Naive thymus-derived CD4-positive, alpha-beta T cell (primary cell): ENCODE measurements around the gene SNRNP25. TPM values are rescaled to one million over a fixed set of nuclear protein-coding genes. Genes with fewer than 3 reads are reported as not detected.

Source experiments
- ATAC-seq: fragments of 150-1000 bp; cut with Tn5 transposase; 2 replicates; pipeline ENCODE4 v1.10.0; 2021; ENCODE audit warnings: mild to moderate bottlenecking, moderate library complexity
- CTCF ChIA-PET: fragments of 350-600 bp; sonication (Branson Sonifier 250); formaldehyde crosslinking; loops from one replicate; lab custom pipeline; 2021; ENCODE audit warnings: antibody characterized with exemption; lab: Charles Lee
- POLR2A ChIA-PET: fragments of 350-600 bp; sonication (Branson Sonifier 250); formaldehyde crosslinking; loops from one replicate; lab custom pipeline; 2021; ENCODE audit warnings: antibody characterized with exemption, inconsistent platforms; lab: Charles Lee
- DNase-seq, 9 donors: peaks; one replicate each; pipeline versions ENCODE4 v3.0.0 to v3.0.0-alpha.2; 2020 to 2022; ENCODE audit warnings: mixed read lengths in 1 of 9
- H3K27ac ChIP-seq: one replicate; pipeline ENCODE4 v1.7.0; 2013; ENCODE audit warnings: mild to moderate bottlenecking, low read depth, low read length, moderate library complexity
- H3K27me3 ChIP-seq, 2 donors: one replicate each; pipeline ENCODE4 v1.7.0; 2013; ENCODE audit warnings: low read length in 2 of 2, mild to moderate bottlenecking in 2 of 2, moderate library complexity in 2 of 2; ENCODE audit not compliant: control insufficient read depth in 2 of 2, insufficient read depth in 2 of 2
- H3K36me3 ChIP-seq, 3 experiments: 1 replicate in 2 of 3; 2 replicates in 1 of 3; pipeline ENCODE4 v1.7.0; 2013; ENCODE audit warnings: low read length in 3 of 3, mild to moderate bottlenecking in 3 of 3, moderate library complexity in 1 of 3; ENCODE audit not compliant: insufficient read depth in 3 of 3, control insufficient read depth in 2 of 3
- H3K4me1 ChIP-seq, 2 donors: one replicate each; pipeline ENCODE4 v1.7.0; 2013; ENCODE audit warnings: low read length in 2 of 2, mild to moderate bottlenecking in 2 of 2, moderate library complexity in 1 of 2; ENCODE audit not compliant: control insufficient read depth in 2 of 2, insufficient read depth in 2 of 2
- H3K4me3 ChIP-seq: 2 replicates; pipeline ENCODE4 v1.7.0; 2013; ENCODE audit warnings: mild to moderate bottlenecking, low read length
- H3K9me3 ChIP-seq, 3 experiments: 1 replicate in 2 of 3; 2 replicates in 1 of 3; pipeline ENCODE4 v1.7.0; 2013; ENCODE audit warnings: low read length in 3 of 3; ENCODE audit not compliant: control insufficient read depth in 2 of 3
- H3K27ac Mint-ChIP-seq, 9 donors: one replicate each; pipeline ENCODE4 v1.8.0; 2020 to 2022; ENCODE audit warnings: mixed read lengths in 9 of 9, mild to moderate bottlenecking in 8 of 9, moderate library complexity in 5 of 9, inconsistent platforms in 2 of 9
- H3K27me3 Mint-ChIP-seq, 5 donors: one replicate each; pipeline ENCODE4 v1.8.0; 2021 to 2022; ENCODE audit warnings: mixed read lengths in 5 of 5, mild to moderate bottlenecking in 1 of 5
- H3K36me3 Mint-ChIP-seq, 5 donors: one replicate each; pipeline ENCODE4 v1.8.0; 2020 to 2022; ENCODE audit warnings: mixed read lengths in 5 of 5, mild to moderate bottlenecking in 3 of 5, inconsistent platforms in 1 of 5
- H3K4me1 Mint-ChIP-seq, 7 donors: one replicate each; pipeline ENCODE4 v1.8.0; 2020 to 2022; ENCODE audit warnings: mixed read lengths in 7 of 7, mild to moderate bottlenecking in 3 of 7, inconsistent platforms in 1 of 7
- H3K4me3 Mint-ChIP-seq, 10 donors: one replicate each; pipeline ENCODE4 v1.8.0; 2020 to 2022; ENCODE audit warnings: mild to moderate bottlenecking in 10 of 10, mixed read lengths in 10 of 10, moderate library complexity in 6 of 10, inconsistent platforms in 2 of 10
- H3K9me3 Mint-ChIP-seq, 11 donors: one replicate each; pipeline ENCODE4 v1.8.0; 2020 to 2022; ENCODE audit warnings: mixed read lengths in 11 of 11, mild to moderate bottlenecking in 4 of 11, inconsistent platforms in 1 of 11, moderate library complexity in 1 of 11
- intact Hi-C, 2 donors: fragments of 100-400 bp; cut with micrococcal nuclease; formaldehyde crosslinking; loops; one replicate each; pipeline ENCODE4 v1.15.1; 2023
- polyA plus RNA-seq, 2 donors: library from polyadenylated mRNA; unstranded; fragments of 300-500 nt; fragmentation: Illumina TruSeq; gene quantifications; one replicate each; pipeline ENCODE4 v1.2.3, GENCODE V29; 2021
- total RNA-seq, 6 experiments: library from RNA in 5 of 6; stranded (reverse) in 5 of 6; gene quantifications; 1 replicate in 5 of 6; 2 replicates in 1 of 6; pipeline ENCODE4 v1.2.3 and lab custom pipeline; 2021 to 2026

Gene SNRNP25
- total and polyA plus RNA-seq, 7 experiments from 2014 or later = 9.8 to 57.4 (median 12.3) TPM

DNA sequence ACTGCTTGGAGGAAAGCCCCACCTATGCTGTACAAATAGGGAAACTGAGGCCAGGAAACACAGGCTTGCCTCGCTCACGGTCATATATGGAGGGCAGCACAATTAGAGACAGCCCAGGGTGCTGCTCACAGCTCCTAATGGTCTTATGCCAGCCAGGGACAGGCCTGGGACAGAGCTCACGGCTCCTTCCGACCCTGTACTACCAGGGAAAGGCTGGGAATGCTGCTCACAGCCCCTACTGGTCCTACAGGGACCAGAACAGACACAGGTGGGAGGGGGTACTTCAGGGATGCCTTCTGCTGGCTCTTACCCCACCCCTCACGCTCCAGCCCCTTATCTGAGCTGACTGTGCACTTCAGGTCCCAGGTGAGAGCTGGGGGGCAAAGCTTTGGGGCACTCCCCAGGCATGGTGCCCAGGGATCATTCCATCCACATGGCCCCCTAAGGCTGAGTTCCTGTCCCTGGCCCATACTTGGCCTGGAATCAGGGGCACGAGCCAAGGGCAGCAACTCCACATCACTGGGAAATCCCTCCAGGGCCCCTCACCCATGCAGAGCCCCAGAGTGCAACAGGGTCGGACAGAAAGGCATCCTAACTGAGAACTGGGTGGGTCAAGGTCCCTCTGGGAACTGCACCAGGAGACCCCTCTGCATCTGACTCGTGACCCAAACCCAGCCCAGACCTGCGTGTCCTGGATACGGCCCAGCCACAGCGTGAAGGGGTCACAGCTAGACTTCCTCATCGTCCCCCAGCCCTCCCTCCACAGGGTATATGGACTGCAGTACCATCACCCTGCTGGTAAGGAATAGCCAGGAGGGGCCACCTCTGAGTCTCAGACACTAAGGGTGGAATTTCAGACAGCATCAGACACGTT is 12.9 kb downstream of the SNRNP25 start:
- H3K27me3 Mint-ChIP-seq = peaks cover 0 to 26% (median 17%) of the 10 kb centered on the region in 5 donors

DNA sequence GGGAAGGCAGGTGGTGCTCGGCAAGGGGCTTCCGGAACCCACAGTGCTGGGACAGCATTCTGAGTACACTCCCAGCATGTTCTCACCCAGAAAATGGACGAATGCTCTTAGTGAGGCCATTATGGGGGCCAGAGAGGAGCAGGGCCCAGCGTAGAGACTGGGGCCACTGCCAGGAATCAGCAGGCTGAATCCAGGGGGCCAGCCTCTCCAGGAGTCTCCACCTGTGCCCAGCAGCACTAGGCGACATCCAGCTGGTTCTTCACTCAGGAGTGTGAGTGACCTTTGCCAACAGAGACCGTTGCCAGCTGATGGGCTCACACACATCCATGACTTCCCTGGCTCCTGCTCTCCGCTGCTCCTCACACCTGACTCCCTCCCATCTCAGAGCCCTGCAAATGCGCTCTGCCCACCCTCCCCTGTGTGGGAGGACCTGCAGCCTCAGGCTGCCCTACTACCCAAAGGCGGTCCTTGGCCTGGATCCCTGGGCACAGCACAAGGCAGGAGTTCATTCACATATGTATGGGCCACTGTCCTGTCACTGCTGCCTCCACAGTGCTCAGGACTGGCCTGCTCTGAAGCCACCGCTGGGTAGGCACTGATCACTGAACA is 13.7 kb downstream of the SNRNP25 start:
- no peak for DNase-seq
- CTCF ChIA-PET = interaction anchor here (0.5 to 6.4 kb wide), 6 partner anchors 9 to 295 kb away, joined by 3 to 96 read pairs (median 7); no protein-coding TSS in a partner anchor

More for the DNA sequence above, 12.9 kb downstream of the SNRNP25 start:
- H3K9me3 Mint-ChIP-seq = no peaks in the 10 kb centered on the region
- intact Hi-C loops = no loop called here
- no peak overlapping the region for H3K4me3 Mint-ChIP-seq
- no peak overlapping the region for H3K27ac Mint-ChIP-seq
- H3K27ac ChIP-seq = no peak overlapping the region
- ChIA-PET POLR2A (interaction anchor here (1.7 kb wide), 1 partner anchor 31 kb away, joined by 7 read pairs; no protein-coding TSS in a partner anchor), CTCF (interaction anchor here (0.5 to 6.4 kb wide), 10 partner anchors 10 to 295 kb away, joined by 3 to 96 read pairs (median 5); partner anchors contain the start of gene HBQ1)
- ATAC-seq (no peak), DNase-seq (no peak)
- no peaks in the 10 kb centered on the region for H3K9me3 ChIP-seq
- no peaks in the 10 kb centered on the region for H3K4me1 ChIP-seq
- peaks cover 0 to 8% (median 3%) of the 10 kb centered on the region in 7 donors for H3K4me1 Mint-ChIP-seq
- H3K36me3 ChIP-seq = no peaks in the 10 kb centered on the region
- H3K36me3 Mint-ChIP-seq = no peaks in the 10 kb centered on the region
- H3K4me3 ChIP-seq = no peak overlapping the region
- H3K27me3 ChIP-seq = no peaks in the 10 kb centered on the region

DNA sequence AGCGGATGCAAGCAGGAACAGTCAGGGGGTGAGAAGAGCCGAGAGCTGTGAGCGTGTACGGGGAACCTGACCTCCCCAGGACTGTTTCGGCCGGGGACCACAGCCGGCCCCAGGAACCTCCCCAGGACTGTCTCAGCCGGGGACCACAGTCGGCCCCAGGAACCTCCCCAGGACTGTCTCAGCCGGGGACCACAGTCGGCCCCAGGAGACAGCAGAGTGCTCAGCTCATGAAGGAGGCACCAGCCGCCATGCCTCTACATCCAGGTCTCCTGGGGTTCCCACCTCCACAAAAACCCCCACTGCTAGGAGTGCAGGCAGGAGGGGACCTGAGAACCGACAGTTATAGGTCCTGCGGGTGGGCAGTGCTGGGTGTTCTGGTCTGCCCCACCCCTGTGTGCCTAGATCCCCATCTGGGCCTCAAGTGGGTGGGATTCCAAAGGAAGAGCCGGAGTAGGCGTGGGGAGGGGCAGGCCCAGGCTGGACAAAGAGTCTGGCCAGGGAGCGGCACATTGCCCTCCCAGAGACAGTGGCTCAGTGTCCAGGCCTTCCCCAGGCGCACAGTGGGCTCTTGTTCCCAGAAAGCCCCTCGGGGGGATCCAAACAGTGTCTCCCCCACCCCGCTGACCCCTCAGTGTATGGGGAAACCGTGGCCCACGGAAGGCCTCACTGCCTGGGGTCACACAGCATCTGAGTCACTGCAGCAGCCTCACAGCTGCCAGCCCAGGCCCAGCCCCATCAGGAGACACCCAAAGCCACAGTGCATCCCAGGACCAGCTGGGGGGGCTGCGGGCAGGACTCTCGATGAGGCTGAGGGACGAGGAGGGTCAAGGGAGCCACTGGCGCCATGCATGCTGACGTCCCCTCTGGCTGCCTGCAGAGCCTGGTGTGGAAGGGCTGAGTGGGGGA is 14.5 kb downstream of the SNRNP25 start:
- ChIA-PET CTCF (interaction anchor here (0.6 to 6.4 kb wide), 5 partner anchors 23 to 68 kb away, joined by 3 to 96 read pairs (median 5); no protein-coding TSS in a partner anchor), POLR2A (no interaction called here)
- no peak overlapping the region for H3K27ac ChIP-seq
- H3K4me1 Mint-ChIP-seq = peaks cover 4 to 12% (median 7%) of the 10 kb centered on the region in 7 donors
- no peaks in the 10 kb centered on the region for H3K36me3 ChIP-seq
- H3K27me3 Mint-ChIP-seq = peaks cover 5 to 34% (median 21%) of the 10 kb centered on the region in 5 donors
- H3K4me1 ChIP-seq = no peaks in the 10 kb centered on the region
- H3K4me3 Mint-ChIP-seq = no peak overlapping the region
- no peak for DNase-seq
- no peaks in the 10 kb centered on the region for H3K9me3 ChIP-seq
- H3K4me3 ChIP-seq = no peak overlapping the region
- intact Hi-C loops = no loop called here
- ATAC-seq = no peak
- no peak overlapping the region for H3K27ac Mint-ChIP-seq
- H3K9me3 Mint-ChIP-seq = no peaks in the 10 kb centered on the region
- H3K27me3 ChIP-seq = no peaks in the 10 kb centered on the region
- peaks cover 0 to 4% (median 0%) of the 10 kb centered on the region in 5 donors for H3K36me3 Mint-ChIP-seq

More for the DNA sequence above, 13.7 kb downstream of the SNRNP25 start:
- Histone ChIP-seq H3K36me3 (no peaks in the 10 kb centered on the region), H3K4me3 (no peak overlapping the region), H3K27me3 (no peaks in the 10 kb centered on the region), H3K9me3 (no peaks in the 10 kb centered on the region), H3K4me1 (no peaks in the 10 kb centered on the region), H3K27ac (no peak overlapping the region)
- H3K36me3 Mint-ChIP-seq = no peaks in the 10 kb centered on the region
- POLR2A ChIA-PET = no interaction called here
- H3K27ac Mint-ChIP-seq = no peak overlapping the region
- intact Hi-C loops = no loop called here
- H3K27me3 Mint-ChIP-seq = peaks cover 0 to 29% (median 17%) of the 10 kb centered on the region in 5 donors
- ATAC-seq = no peak
- no peaks in the 10 kb centered on the region for H3K9me3 Mint-ChIP-seq
- no peak overlapping the region for H3K4me3 Mint-ChIP-seq
- peaks cover 0 to 8% (median 3%) of the 10 kb centered on the region in 7 donors for H3K4me1 Mint-ChIP-seq

DNA sequence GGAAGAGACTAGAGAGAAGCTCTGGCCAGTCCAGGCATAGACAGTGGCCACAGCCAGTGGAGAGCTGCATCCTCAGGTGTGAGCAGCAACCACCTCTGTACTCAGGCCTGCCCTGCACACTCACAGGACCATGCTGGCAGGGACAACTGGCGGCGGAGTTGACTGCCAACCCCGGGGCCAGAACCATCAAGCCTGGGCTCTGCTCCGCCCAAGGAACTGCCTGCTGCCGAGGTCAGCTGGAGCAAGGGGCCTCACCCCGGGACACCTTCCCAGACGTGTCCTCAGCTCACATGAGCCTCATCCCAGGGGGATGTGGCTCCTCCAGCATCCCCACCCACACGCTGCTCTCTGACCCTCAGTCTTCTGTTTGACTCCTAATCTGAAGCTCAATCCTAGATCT is 15.6 kb downstream of the SNRNP25 start:
- CTCF ChIA-PET = interaction anchor here (1.0 to 3.0 kb wide), 2 partner anchors 27 to 67 kb away, joined by 3 to 21 read pairs; no protein-coding TSS in a partner anchor

DNA sequence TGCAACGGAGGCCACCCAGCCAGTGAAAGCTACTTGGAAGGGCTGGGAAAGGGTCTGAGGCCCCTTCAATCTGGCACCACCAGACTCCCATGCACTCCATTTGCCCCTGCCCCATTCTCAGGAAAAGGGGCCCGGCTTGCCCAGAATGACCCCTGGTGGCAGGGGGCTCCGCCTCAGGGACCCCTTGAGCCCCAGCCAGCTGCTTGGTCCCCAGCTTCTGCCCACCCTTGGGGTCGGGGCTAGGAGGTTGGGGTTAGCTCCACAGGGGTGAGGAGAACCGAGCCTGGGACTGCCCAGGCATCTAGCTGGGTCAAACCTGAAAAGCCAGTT is 17.5 kb downstream of the SNRNP25 start:
- Mint-ChIP-seq H3K27ac (no peak overlapping the region), H3K4me3 (peak overlapping the region in 1 of 10 donors; percentile 47), H3K36me3 (peaks cover 0 to 4% (median 0%) of the 10 kb centered on the region in 5 donors), H3K4me1 (peaks cover 5 to 11% (median 9%) of the 10 kb centered on the region in 7 donors), H3K9me3 (no peaks in the 10 kb centered on the region), H3K27me3 (peaks cover 14 to 53% (median 29%) of the 10 kb centered on the region in 5 donors)
- Histone ChIP-seq H3K9me3 (no peaks in the 10 kb centered on the region), H3K4me3 (no peak overlapping the region), H3K27ac (no peak overlapping the region), H3K4me1 (peaks cover 1 to 2% of the 10 kb centered on the region in 2 donors), H3K27me3 (no peaks in the 10 kb centered on the region), H3K36me3 (no peaks in the 10 kb centered on the region)
- intact Hi-C loops = no loop called here
- DNase-seq = no peak
- no peak for ATAC-seq
- ChIA-PET POLR2A (interaction anchor here (1.1 kb wide), 1 partner anchor 23 kb away, joined by 3 read pairs; no protein-coding TSS in a partner anchor), CTCF (interaction anchor here (3.0 kb wide), 1 partner anchor 25 kb away, joined by 21 read pairs; no protein-coding TSS in a partner anchor)

More for the DNA sequence above, 15.6 kb downstream of the SNRNP25 start:
- H3K36me3 ChIP-seq = no peaks in the 10 kb centered on the region
- H3K4me1 ChIP-seq = no peaks in the 10 kb centered on the region
- H3K27me3 ChIP-seq = no peaks in the 10 kb centered on the region
- no peak overlapping the region for H3K27ac ChIP-seq
- Mint-ChIP-seq H3K27ac (peak overlapping the region in 1 of 9 donors; percentile 28), H3K9me3 (no peaks in the 10 kb centered on the region), H3K4me3 (no peak overlapping the region), H3K36me3 (peaks cover 0 to 4% (median 0%) of the 10 kb centered on the region in 5 donors), H3K27me3 (peaks cover 6 to 43% (median 29%) of the 10 kb centered on the region in 5 donors), H3K4me1 (peaks cover 5 to 12% (median 7%) of the 10 kb centered on the region in 7 donors)
- POLR2A ChIA-PET = no interaction called here
- no peak for ATAC-seq
- no peaks in the 10 kb centered on the region for H3K9me3 ChIP-seq
- DNase-seq = no peak
- intact Hi-C loops = no loop called here
- no peak overlapping the region for H3K4me3 ChIP-seq
